HG03196 (cell line): Measurements from ENCODE around the gene SCAANT1.

Source experiments
- ATAC-seq: cut with Tn5 transposase; IDR thresholded peaks from one replicate; pipeline ENCODE4 v1.9.1; 2021; ENCODE audit not compliant: unreplicated experiment

SCAANT1 gene

DNA sequence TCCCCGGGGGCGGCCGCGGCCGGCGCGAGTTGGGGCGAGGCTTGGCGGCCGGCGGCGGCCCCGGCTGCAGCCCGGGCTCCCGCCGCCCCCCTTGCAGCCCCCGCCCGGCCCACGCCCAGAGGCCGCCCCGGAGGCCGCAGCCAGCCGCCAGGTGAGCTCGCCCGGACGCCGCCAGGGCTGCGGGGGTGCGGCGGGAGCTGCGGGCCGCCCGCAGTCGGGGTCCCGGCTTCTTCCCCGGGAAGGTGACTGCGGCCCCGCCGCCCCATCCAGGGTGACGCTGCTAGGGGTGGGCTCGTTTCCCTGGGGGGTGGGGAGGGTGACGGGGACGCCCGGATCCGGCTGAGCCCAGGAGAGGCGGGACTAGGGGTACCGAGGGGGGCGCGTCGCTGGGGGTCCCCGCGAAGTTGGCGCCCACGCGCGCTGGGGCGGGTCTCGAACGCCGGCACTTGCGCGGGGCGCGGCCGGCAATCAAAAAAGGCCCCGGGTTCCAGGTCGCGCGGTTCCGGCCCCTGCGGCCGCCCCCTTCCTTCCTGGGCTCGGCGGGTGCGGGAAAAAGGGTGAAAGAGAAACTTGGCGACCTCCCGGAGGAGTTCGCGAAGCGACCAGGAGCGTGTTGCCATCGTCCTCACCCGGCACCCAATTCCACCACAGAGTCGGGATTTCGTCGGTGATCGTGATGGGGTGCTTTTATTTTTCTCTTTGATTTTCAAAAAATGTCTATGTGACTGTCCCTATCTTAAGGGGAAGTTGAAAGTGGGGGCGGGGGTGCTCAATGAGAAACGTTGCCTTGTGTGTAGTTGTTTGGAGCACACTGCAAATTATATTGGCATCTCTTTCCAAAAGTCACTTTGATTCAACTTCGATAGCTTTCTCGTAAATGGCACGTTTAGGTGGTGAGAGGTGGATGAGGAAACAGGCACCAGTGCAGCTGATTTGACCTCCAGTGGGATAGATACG, 47.9 kb downstream of the SCAANT1 start:
- ATAC-seq: peak; percentile 34

DNA sequence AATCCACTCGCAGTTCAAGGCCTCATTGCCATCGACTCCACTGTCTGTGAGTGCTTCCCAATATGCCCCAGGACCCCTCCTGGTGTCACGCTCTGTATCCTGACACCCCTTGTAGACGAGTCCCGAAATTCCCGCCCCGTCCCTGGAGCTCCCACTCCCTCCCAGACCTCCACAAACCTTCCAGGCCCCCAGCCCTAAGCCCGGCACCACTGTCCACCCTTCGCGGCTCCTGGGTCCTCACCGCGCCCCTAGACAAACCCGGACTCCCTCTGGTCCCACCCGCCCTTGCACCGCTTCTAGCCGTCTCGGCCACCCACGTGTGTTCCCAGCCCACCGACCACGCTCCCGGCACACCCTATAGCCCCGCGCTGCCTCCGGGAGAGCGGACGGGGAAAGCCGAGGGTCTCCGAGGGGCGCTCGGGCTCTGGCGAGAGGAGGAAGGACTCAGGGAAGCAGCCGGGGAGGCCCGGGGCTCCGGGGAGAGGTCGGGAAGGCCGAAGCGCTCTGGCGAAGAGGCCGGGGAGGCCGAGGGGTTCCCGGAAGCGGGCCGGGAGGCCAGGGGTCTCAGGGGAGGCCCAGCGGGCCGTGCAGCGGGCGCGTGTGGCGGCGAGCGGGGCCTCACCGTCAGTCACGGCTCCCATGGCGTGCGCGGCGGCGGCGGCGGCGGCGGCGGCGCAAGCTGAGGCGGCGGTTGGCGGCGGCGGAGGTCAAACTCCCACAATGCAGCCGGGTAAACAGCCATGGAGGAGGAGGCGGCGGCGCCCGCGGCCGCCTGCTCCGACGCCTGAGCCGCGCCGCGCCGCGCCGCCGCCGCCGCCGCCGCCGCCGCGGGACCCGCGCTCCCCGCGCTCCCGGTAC, 48.8 kb downstream of the SCAANT1 start, which contains the start of the genes ATXN7 and THOC7:
Gene ATXN7, plus strand, starts transcription at position 718 of the 858 bp plus-strand sequence. CDS start 48,732 bp downstream, outside the sequence.
Gene THOC7, minus strand, starts transcription at position 656 of the 858 bp plus-strand sequence. Its CDS starts 15 bp downstream, at position 641.
- peak; percentile 62 for ATAC-seq

DNA sequence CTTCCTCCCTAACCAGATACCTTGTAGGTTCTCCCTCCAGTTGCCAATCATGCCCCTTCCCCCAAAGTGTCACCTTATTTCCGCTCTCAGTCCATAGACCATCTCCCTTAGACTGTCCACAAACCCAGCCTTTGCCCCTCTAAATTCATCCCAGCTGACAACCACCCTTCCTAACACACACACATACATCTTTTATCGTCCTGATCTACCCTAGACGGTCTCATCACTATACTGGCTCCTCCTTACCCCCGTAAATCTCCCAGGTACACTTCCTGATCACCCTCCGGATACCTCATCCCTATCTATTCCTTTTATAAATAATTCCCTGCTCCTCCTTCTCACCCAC, 49.4 kb downstream of the SCAANT1 start:
- no peak for ATAC-seq
